Right ventricle myocardium superior (tissue), 1 donor: ENCODE data around the gene GBGT1. TPM values are rescaled to one million over a fixed set of nuclear protein-coding genes. Genes with fewer than 3 reads are reported as not detected.

Experiments
- ATAC-seq: fragments of 200-7000 bp; cut with Tn5 transposase; one replicate; pipeline ENCODE4 v1.9.1; 2020; ENCODE audit warnings: mild to moderate bottlenecking; ENCODE audit not compliant: poor library complexity
- DNase-seq: peaks from one replicate; pipeline ENCODE4 v3.0.0-alpha.2; 2020
- intact Hi-C: fragments of 100-400 bp; cut with DNase I; formaldehyde crosslinking; loops from one replicate; pipeline ENCODE4 v1.11.2; 2022
- total RNA-seq: library from RNA; stranded (reverse); fragmentation: NEBNext Ultra II Directional; extraction: Animal tissue kit (Norgen Biotek cat#: 25700); gene quantifications from one replicate; pipeline ENCODE4 v1.2.1, GENCODE V29; 2021
- donor health status: DM: no; HTN: yes; CAD: no; lungs with severe emphysema.

GBGT1 gene
- total RNA-seq, 1 donor from 2014 or later = 6.4 TPM

- peak; percentile 94 for DNase-seq
- peak; percentile 81 for ATAC-seq
- intact Hi-C loops = loop anchor here (5.0 kb wide), 1 partner anchor 97 kb away; no protein-coding TSS in a partner anchor
These were observed 14.3 kb downstream of the GBGT1 start for GRCh38 chr9:133149130-133150015.

- intact Hi-C loops = loop anchor here (5.0 kb wide), 1 partner anchor 96 kb away; no protein-coding TSS in a partner anchor
- DNase-seq (peak; percentile 79), ATAC-seq (peak; percentile 35)
These were observed 15.2 kb downstream of the GBGT1 start for GRCh38 chr9:133148199-133149129.

- ATAC-seq = peak; percentile 25
- intact Hi-C loops = loop anchor here (5.0 kb wide), 1 partner anchor 95 kb away; no protein-coding TSS in a partner anchor
These were observed 16.1 kb downstream of the GBGT1 start for GRCh38 chr9:133147412-133148198.

GRCh38 chr9:133146746-133147411 lies 16.8 kb downstream of the GBGT1 start:
- intact Hi-C loops = loop anchor here (5.0 kb wide), 1 partner anchor 95 kb away; no protein-coding TSS in a partner anchor
- no peak for ATAC-seq

More at GRCh38 chr9:133147412-133148198, 16.1 kb downstream of the GBGT1 start:
- peak; percentile 88 for DNase-seq

GRCh38 chr9:133144904-133145851 lies 18.5 kb downstream of the GBGT1 start:
- DNase-seq (no peak), ATAC-seq (no peak)
- intact Hi-C loops = loop anchor here (2.0 to 5.0 kb wide), 2 partner anchors 42 to 93 kb away; no protein-coding TSS in a partner anchor

More at GRCh38 chr9:133146746-133147411, 16.8 kb downstream of the GBGT1 start:
- no peak for DNase-seq

- DNase-seq (peak; percentile 83), ATAC-seq (peak; percentile 32)
- intact Hi-C loops = loop anchor here (2.0 kb wide), 1 partner anchor 42 kb away; no protein-coding TSS in a partner anchor
These were observed 19.4 kb downstream of the GBGT1 start for GRCh38 chr9:133144142-133144903.

GRCh38 chr9:133143639-133144141 lies 20.0 kb downstream of the GBGT1 start:
- DNase-seq = no peak
- intact Hi-C loops = loop anchor here (2.0 kb wide), 1 partner anchor 41 kb away; no protein-coding TSS in a partner anchor
- ATAC-seq = no peak

GRCh38 chr9:133142684-133143622 lies 20.8 kb downstream of the GBGT1 start:
- intact Hi-C loops = no loop called here
- DNase-seq = no peak
- ATAC-seq = no peak

GRCh38 chr9:133141833-133142595 lies 21.7 kb downstream of the GBGT1 start:
- peak; percentile 88 for DNase-seq

GRCh38 chr9:133140606-133141005 lies 23.1 kb downstream of the GBGT1 start:
- ATAC-seq = no peak
- intact Hi-C loops = no loop called here
- no peak for DNase-seq

More at GRCh38 chr9:133141833-133142595, 21.7 kb downstream of the GBGT1 start:
- intact Hi-C loops = no loop called here
- peak; percentile 51 for ATAC-seq

GRCh38 chr9:133140174-133140505 lies 23.6 kb downstream of the GBGT1 start:
- ATAC-seq = no peak
- intact Hi-C loops = no loop called here
- no peak for DNase-seq

- intact Hi-C loops = no loop called here
- no peak for ATAC-seq
- DNase-seq = no peak
These were observed 24.2 kb downstream of the GBGT1 start for GRCh38 chr9:133139246-133140173.
